ENCODE results near the gene DYNLRB1. TPM values are rescaled to one million over a fixed set of nuclear protein-coding genes. Genes with fewer than 3 reads are reported as not detected.

DYNLRB1 gene
- total and polyA plus RNA-seq, 2 donors (not counting 1 experiment from before 2014, with no cell fraction given) = 55.3 to 120 TPM

- Histone ChIP-seq H3K4me2 (replicated peaks; ENCODE audit: low read depth, low read length, poor library complexity, severe bottlenecking) (no peak overlapping the region), H3K9ac (ENCODE audit: low read length) (no peak overlapping the region), H3K27me3 (replicated peaks in 1 of 4; ENCODE audit: control extremely low read depth in 1 of 4, control insufficient read depth in 3 of 4, insufficient read depth in 4 of 4, low read length in 3 of 4) (no peaks in the 10 kb centered on the region), H4K20me1 (ENCODE audit: control insufficient read depth, insufficient read depth, low read length, poor library complexity, severe bottlenecking) (no peaks in the 10 kb centered on the region), H3K27ac (ENCODE audit: low read length in 2 of 2) (peak overlapping the region in 1 of 2 donors; percentile 23), H2AFZ (ENCODE audit: insufficient read depth, low read depth, low read length, poor library complexity, severe bottlenecking) (no peak overlapping the region), H3K4me3 (ENCODE audit: control extremely low read depth in 1 of 5, extremely low read depth in 1 of 5, insufficient read depth in 1 of 5, low read depth in 2 of 5, low read length in 4 of 5) (no peak overlapping the region), H3K9me3 (ENCODE audit: control extremely low read depth in 1 of 3, control insufficient read depth in 2 of 3, insufficient read depth in 1 of 3, low read length in 2 of 3) (no peaks in the 10 kb centered on the region), H3K79me2 (ENCODE audit: control insufficient read depth, insufficient read depth, low read length) (no peaks in the 10 kb centered on the region), H3K4me1 (ENCODE audit: control insufficient read depth in 2 of 2, insufficient read depth in 2 of 2, low read length in 2 of 2) (peaks cover 0 to 7% of the 10 kb centered on the region in 2 donors), H3K36me3 (replicated peaks in 1 of 2; ENCODE audit: control extremely low read depth in 1 of 2, control insufficient read depth in 1 of 2, extremely low read depth in 1 of 2, insufficient read depth in 2 of 2, low read length in 1 of 2) (peaks cover 0 to 28% of the 10 kb centered on the region in 2 experiments)
- POLR2A ChIA-PET = no interaction called here
- intact Hi-C loops (cut with micrococcal nuclease) = no loop called here
- Mint-ChIP-seq H3K4me3 (no peak overlapping the region), H3K27me3 (peaks cover 3% of the 10 kb centered on the region), H3K27ac (peak overlapping the region; percentile 32), H3K9me3 (ENCODE audit: insufficient read depth) (no peaks in the 10 kb centered on the region), H3K4me1 (peaks cover 19% of the 10 kb centered on the region)
- ATAC-seq (ENCODE audit: low read depth) = no peak
- no peak for DNase-seq
- CTCF ChIA-PET = interaction anchor here (0.8 to 5.8 kb wide), 4 partner anchors 167 to 229 kb away, joined by 3 to 69 read pairs (median 5); no protein-coding TSS in a partner anchor
- no peak for TF ChIP-seq EZH2 (IDR thresholded peaks at IDR 0.05; ENCODE audit: borderline replicate concordance, insufficient read depth, low read depth, low read length, poor library complexity, severe bottlenecking)
- TF ChIP-seq, protein P1, sequence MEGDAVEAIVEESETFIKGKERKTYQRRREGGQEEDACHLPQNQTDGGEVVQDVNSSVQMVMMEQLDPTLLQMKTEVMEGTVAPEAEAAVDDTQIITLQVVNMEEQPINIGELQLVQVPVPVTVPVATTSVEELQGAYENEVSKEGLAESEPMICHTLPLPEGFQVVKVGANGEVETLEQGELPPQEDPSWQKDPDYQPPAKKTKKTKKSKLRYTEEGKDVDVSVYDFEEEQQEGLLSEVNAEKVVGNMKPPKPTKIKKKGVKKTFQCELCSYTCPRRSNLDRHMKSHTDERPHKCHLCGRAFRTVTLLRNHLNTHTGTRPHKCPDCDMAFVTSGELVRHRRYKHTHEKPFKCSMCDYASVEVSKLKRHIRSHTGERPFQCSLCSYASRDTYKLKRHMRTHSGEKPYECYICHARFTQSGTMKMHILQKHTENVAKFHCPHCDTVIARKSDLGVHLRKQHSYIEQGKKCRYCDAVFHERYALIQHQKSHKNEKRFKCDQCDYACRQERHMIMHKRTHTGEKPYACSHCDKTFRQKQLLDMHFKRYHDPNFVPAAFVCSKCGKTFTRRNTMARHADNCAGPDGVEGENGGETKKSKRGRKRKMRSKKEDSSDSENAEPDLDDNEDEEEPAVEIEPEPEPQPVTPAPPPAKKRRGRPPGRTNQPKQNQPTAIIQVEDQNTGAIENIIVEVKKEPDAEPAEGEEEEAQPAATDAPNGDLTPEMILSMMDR (IDR thresholded peaks at IDR 0.05) = no peak
- 95% methylated on average over 6 of the region's 13 CpGs for WGBS (ENCODE audit: insufficient coverage)
Measured at GRCh38 chr20:34541264-34541901, 25.2 kb downstream of the DYNLRB1 start.

DNA sequence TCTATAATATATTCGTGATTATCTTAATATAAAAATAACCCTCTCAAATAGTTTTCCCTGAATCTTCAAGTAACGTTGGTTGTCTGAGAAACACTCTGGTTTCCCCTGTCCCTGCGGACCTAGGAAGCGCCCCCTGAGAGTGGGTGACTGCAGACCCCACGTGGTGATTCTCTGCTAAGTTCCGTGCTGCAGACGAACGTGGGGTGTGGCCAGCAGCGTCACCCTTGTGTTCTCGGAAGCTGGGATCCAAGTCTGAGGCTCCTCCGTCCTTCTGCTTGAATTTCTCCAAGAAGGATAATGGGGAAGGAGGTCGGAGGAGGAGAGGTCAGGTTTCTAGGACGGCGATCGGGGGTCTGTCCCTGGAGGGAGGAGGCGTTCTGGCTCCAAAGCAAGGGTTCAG, 25.7 kb downstream of the DYNLRB1 start:
- Histone ChIP-seq H3K79me2 (ENCODE audit: control insufficient read depth, insufficient read depth, low read length) (no peaks in the 10 kb centered on the region), H3K27me3 (replicated peaks in 1 of 4; ENCODE audit: control extremely low read depth in 1 of 4, control insufficient read depth in 3 of 4, insufficient read depth in 4 of 4, low read length in 3 of 4) (peaks cover 0 to 1% (median 0%) of the 10 kb centered on the region in 4 experiments), H3K4me1 (ENCODE audit: control insufficient read depth in 2 of 2, insufficient read depth in 2 of 2, low read length in 2 of 2) (peaks cover 0 to 7% of the 10 kb centered on the region in 2 donors), H4K20me1 (ENCODE audit: control insufficient read depth, insufficient read depth, low read length, poor library complexity, severe bottlenecking) (no peaks in the 10 kb centered on the region), H3K4me2 (replicated peaks; ENCODE audit: low read depth, low read length, poor library complexity, severe bottlenecking) (no peak overlapping the region), H3K4me3 (ENCODE audit: control extremely low read depth in 1 of 5, extremely low read depth in 1 of 5, insufficient read depth in 1 of 5, low read depth in 2 of 5, low read length in 4 of 5) (no peak overlapping the region), H2AFZ (ENCODE audit: insufficient read depth, low read depth, low read length, poor library complexity, severe bottlenecking) (no peak overlapping the region), H3K9ac (ENCODE audit: low read length) (no peak overlapping the region), H3K36me3 (replicated peaks in 1 of 2; ENCODE audit: control extremely low read depth in 1 of 2, control insufficient read depth in 1 of 2, extremely low read depth in 1 of 2, insufficient read depth in 2 of 2, low read length in 1 of 2) (peaks cover 0 to 28% of the 10 kb centered on the region in 2 experiments), H3K9me3 (ENCODE audit: control extremely low read depth in 1 of 3, control insufficient read depth in 2 of 3, insufficient read depth in 1 of 3, low read length in 2 of 3) (no peaks in the 10 kb centered on the region), H3K27ac (ENCODE audit: low read length in 2 of 2) (no peak overlapping the region)
- CTCF ChIA-PET = interaction anchor here (0.8 kb wide), 1 partner anchor 228 kb away, joined by 4 read pairs; no protein-coding TSS in a partner anchor
- intact Hi-C loops (cut with micrococcal nuclease) = no loop called here
- Mint-ChIP-seq H3K4me3 (no peak overlapping the region), H3K4me1 (peaks cover 19% of the 10 kb centered on the region), H3K27me3 (peaks cover 3% of the 10 kb centered on the region), H3K9me3 (ENCODE audit: insufficient read depth) (no peaks in the 10 kb centered on the region), H3K27ac (no peak overlapping the region)
- DNase-seq = no peak
- 98% methylated on average over 10 of the region's 16 CpGs for WGBS (ENCODE audit: insufficient coverage)
- TF ChIP-seq, protein P1 (IDR thresholded peaks at IDR 0.05) = no peak
- TF ChIP-seq EZH2 (IDR thresholded peaks at IDR 0.05; ENCODE audit: borderline replicate concordance, insufficient read depth, low read depth, low read length, poor library complexity, severe bottlenecking) = no peak
- POLR2A ChIA-PET = no interaction called here
- ATAC-seq (ENCODE audit: low read depth) = no peak

Data from B cell (primary cell).